GM11168 (cell line): ENCODE data around the gene SSBP4.

Experiments
- in situ Hi-C: fragments of 300-500 bp; cut with MboI; formaldehyde crosslinking; loops from one replicate; pipeline ENCODE4 v1.12.0; 2022; ENCODE audit warnings: low sequenced_read_pairs; ENCODE audit not compliant: unreplicated experiment

Gene SSBP4

DNA sequence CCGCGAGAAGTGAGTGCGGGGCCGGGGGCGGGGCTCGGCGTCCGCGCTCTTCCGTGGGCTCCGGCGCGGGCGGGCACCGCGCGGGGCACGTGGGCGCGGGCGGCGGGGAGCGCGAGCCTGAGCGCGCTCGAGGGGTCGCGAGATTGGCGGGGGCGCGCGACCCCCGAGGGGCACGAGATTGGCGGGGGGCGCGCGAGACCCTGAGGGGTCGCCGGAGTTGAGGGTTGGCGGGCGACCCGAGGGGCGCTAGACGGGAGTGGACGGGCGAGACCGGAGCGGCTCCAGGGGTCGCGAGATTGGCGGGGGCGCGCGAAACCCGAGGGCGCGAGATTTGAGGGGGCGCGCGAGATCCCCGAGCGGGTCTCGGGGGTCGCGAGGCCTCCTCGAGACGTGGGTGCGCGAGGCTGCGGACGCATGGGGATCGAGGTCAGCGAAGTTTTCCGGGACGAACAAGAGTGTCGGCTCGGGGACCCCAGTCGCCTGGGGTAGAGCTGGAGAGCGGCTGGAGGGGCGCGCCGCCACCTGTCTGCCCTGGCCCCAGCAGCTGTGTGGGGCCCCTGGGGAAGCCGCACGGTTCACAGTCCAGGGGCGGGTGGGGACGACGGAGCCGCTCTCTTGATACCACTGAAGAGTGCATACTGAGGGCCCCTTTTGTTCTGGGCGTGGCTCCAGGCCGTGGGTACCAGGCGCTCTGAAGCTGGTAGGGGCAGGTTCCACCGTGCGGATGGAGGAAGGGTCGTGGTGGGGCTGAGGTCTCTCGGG is 682 bp downstream of the SSBP4 start:
- in situ Hi-C loops = no loop called here

DNA sequence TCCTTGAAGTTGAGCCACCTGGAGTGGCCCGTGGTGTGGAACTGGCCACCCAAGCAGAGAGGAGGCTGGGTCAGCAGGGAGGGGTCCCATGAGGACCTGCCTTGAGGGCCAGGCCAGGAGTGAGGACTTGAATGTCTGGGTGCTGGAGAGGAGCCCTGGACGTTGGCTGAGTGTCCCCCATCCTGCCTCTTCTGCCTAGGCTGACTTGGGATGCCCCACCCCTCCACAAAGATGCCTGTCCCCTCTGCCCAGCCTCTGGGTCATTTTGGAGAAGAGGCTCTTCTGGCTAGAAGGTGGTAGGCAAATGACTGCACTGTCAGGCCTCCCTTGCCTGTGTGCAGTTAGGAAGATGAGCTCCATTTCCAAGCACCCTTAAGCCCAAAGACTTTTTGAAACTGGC is 1.7 kb downstream of the SSBP4 start:
- in situ Hi-C loops = no loop called here

DNA sequence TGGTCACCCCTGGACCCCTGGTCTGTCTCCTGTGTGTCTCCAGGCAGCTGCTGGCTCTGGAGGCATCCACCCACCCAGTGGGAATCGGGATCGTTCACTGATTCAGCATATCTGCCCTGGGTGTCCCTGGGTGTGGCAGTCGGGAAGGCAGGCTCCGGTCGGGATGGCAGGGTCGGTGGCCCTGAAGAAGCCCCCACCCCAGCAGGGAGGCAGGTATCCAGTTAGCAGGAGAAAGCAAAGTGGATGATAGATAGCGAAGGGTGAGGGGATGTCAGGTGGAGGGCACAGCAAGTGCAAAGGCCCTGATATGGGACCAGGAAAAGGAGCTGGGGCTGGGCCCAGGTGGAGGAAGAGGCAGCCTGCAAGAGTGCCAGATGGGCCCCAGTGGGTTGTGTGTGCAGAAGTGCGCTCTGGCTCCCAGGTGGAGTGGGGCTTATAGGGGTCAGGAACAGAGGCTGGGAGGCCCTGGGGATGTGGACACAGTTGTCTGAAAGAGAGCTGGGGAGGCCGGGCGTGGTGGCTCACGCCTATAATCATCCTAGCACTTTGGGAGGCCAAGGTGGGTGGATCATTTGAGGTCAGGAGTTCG is 2.3 kb downstream of the SSBP4 start:
- in situ Hi-C loops = no loop called here

DNA sequence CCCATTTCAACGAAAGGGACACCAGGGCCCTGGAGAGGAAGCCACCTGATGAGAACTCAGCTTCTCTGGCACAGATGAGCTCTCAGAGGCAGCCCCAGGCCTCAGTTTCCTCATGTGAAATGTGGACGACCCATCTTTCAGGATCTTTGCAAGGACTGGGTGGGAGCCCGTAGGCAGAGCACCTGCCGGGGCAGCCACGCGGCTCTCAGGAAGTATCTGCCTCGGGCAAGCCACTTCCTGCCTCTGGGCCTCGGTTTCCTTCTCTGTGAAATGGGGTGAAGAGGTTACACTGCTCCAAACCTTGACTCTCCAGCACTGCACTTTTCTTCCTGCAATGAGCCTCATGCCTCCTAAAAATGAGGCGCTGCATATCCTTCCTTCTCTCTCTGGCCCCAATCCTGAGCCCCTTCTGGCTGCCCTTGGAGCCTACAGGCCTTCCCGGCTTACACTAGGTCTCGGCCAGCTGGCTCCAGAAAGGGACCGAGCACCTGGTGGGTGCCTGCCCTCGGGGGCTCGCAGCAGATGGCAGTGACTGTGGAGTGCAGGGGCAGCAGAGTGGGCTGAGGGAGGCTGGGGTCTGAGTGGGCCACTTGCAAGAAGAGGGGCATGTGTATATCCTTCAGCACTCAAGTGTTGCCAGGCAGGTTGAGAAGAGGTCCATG is 3.5 kb downstream of the SSBP4 start:
- in situ Hi-C loops = no loop called here

DNA sequence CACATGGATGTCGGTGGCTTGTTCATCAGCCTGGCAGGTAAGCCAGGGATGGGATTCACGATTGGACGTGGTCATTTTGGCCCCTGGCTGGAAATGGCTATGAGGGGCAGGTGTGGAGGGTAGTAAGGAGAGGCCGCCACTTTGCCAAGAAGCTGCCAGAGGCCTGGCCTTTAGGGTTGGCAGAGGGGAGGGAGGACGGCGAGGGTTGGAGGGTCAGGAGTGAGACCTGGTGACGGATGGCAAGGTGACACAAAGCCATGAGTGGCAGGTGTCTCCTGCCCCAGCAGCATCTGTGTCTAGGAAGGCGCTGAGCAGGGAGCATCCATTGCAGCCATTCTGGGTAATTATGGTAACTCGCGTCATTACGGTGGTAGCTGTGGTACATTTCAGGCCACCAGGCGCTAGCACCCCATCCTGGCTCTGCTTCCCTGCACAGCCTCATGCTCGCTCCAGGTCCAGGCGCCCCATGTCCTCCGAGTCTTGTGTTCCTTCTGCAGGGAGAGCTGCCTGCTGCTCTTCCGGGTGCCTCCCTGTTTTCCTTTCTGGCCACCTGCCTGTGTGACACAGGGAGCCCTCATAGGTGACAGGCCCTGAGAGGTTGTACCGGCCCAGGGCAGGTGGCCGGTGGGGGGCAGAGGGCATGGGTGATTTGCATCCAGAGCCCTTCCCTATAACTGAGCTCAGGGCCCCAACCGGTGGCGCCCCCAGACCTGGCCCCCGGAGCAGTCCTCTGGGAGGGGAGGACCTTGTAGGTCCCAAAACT is 4.2 kb downstream of the SSBP4 start:
- in situ Hi-C loops = no loop called here

DNA sequence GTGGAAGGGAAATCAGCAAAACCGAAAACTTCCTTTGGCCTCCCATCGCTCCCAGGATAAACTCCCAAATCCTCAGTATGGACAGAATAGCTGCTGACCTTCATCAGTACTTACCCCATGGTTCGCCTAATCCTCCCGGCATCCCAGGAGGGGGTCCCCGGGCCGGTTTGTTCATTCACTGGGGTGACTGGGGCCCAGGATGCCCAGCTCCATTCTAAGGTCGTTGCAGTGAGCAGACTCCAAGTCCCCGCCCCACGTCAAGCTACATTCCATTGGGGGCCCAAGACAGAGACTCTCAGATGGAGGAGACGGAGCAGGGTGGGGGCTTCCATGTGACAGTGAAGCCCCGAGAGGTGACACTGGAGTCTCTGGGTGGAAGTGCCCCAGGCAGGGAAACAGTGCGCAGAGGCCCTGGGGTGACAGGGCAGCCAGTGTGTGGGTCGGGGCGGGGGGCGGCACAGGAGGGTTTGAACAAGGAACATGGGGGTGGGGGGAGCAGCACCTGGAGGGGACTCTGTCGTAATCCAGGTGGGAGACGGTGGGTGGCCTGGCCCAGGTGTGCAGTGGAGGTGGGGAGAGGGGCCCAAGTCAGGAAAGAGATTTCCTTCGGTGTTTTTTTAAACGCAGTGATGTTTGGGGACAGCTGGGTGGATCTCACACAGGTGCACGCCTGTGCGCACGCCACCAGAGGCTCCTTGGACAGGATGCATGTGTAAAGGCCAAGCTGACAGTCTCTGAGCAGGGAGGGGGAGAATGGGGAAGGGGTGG is 5.1 kb downstream of the SSBP4 start:
- in situ Hi-C loops = no loop called here

DNA sequence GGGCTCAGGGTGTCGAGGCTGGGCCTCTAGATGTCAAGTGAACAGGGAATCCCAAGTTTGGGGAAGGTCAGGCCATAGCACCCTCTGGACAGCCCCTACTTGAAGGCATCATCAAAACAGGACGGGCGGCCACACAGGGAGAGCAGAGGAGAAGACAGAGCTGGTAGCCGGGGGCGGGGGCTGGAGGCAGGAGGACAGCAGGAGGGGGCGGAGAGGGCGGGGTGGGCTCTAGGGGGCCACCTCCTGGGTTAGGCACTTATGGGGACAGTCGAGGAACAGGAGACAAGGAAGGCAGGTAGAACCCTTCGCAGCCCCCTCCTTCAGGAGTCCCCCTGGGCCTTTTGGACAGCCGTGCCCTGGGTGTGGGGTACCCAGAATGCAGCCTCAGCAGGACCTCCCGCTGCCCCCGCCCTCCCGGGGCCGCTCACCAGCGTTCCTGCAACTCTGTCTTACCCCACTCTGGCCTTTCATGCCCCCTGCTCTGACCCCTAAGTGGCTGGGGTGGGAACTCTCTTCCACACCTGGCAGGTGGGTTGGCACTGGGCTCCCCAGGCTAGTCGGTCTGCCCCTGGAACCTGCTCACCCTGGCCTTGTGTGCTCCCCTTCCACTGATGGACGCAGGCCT is 5.8 kb downstream of the SSBP4 start:
- in situ Hi-C loops = no loop called here

DNA sequence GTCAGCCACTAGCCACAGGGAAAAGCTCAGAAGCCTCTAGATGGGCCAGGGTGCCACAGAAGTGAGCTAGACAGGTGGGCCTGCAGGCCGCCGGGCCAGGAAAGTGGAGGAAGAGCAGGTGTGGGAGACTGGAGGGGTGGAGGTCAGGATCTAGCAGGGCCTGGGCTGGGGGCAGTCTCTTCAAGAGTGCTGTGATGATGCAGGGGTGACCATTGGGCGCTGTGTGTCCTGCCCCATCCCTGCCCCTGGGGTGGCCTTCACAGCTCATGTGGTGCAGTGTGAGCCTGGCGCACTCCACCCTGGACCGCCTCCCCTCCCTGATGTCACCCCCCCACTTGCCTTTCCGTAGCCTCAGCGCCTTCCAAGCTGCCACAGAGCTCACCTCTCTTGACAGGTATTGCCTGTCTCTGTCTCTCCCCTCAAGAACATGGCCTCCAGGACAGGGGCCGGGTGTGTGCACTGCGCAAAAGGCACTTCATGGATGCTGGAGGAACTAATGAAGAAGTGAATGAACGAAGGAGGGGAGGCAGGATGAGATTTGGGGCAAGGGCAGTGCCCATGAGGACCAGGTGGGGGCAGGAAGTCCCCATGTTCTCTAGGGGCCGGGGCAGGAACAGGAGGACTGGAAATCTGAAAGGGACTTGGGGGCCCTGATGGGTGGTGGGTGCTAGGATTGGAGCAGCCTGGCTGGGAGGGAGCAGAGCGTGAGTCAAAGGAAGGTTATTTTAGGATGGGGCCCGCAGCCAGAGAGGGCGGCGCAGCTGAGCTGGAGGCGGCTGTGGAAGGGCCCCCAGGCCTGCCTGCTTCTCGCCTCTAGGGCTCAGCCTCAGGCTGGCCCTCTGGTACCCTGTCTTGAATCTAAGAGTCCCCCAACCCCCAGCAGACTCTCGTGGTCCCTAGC is 6.6 kb downstream of the SSBP4 start:
- in situ Hi-C loops = no loop called here

DNA sequence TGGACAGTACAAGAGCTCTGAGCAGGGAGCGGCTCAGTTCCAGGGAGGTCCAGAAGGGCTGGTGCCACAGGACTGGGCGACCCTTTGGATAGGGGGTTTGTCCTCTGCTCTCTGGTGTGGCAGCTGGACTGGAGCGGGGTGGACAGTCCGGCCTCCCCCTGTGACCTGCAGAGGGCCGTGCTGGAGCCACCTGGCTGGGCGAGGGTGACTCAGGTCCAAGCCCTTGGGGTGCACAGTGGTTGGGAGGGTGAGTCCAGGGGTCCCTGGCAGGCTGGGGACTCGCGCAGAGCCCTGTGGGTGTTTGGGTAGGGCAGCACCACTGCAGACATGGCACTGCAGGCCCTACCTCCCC is 7.2 kb downstream of the SSBP4 start:
- in situ Hi-C loops = no loop called here

DNA sequence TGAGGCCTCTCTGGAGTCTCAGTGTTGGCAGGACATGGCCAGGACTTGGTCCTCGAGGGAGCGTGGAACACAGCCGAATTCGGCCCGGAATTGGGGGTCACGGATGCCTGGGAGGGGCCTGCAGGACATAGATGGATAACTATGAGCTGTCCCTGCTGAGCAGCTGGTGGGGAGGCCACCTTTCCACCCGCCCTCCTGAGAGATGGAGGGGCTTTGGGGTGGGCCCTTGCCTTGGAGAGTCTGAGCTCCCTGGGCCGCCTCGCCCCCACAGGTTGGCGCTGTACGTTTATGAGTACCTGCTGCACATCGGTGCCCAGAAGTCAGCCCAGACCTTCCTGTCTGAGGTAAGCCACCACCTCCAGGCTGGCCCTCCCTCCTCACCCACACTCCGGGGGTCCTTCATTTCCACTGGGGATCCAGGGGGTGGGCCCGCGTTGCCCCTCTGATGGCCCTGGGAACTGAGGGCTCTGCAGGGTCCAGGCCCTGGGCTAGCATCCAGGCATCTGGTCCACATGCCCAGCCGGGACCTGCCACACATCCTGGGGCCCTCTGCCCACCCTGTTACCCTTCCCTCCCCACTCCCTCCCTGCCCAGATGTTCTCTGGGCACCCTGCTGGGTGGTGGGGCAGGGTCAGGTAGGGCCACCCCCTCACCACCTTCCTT is 8.0 kb downstream of the SSBP4 start:
- in situ Hi-C loops = no loop called here

DNA sequence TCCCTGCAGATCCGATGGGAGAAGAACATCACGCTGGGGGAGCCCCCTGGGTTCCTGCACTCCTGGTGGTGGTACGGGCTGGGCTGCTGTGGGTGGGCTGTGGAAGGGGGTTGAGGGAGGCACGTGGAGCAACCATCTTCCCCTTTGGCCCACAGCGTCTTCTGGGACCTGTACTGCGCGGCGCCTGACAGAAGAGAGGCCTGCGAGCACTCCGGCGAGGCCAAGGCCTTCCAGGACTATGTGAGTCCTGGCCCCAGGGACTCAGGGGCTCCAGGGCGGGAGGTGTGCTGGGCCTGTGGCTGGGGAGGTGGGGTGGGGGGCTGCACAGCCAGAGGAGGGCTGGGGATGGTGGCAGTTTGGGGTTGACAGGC is 8.5 kb downstream of the SSBP4 start:
- in situ Hi-C loops = no loop called here

DNA sequence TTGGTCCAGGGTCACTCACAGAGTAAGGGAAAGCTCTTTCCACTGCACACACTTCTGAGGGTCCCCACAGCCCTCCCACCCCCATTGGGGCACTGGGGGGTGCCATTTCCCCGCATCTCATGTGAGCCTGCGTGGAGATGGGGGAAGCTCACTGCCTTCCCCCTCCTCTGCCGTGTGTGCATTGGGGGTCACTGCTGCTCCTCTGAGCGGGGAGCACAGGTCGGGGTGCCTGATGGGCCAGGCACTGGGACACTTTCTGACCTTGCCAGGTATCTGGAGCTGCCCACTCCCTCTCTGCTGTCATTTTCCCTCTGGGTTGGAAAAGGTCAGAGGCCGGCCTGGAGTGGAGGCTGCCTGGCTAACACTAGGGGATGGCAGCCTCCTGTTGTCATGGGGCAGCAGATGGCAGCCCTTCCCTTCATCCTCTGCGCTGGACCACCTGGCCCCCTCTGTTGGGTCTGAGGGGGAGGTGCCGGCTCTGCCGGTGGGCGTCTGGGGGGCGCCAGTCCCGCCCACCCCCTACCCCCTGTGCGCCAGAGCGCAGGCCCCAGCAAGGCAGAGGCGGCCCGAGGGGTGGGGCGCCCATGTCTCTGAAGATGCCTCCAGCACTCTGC is 9.1 kb downstream of the SSBP4 start:
- in situ Hi-C loops = no loop called here

DNA sequence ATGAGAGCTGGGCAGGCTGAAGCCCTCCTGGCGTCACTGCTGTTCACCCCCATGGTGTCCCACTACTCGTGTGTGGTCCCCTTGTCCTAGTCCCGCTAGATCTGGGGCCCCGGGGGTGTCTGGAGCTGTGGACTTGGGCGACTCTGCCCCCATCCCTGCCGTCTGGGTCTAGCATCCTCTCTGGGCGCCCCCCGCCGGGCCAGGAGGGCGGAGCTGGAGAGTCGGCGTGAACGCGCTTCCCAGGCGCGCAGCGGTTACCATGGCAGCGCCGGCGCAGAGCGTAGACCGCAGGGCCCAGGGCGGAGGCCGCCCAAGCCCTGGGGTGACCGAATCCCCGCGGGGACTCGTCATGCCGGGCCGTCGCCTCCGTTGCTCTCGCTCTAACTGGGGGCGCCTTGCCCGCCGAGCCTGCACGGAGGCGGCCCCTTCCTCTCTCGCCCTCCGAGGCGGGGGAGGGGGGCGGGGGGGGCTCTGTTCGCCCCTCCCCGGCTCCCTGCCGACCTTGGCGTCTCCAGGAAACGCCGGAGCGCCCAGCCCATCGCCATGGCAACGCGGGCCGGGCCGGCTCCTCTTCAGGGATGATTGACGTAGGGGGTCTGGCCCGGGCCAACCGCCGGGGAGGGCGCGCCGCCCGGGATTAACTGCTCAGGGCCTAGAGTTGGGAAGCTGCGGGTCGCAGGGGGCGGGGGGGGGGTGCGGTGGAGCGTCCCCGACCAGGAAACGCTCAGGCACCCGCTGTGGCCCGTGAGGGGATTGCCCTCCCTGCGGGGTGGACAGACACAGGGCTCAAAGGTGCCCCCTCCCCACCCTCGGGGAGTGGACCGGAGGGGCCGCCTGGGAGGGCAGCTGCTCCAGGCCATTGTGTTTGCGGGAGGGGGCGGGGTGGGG is 9.8 kb downstream of the SSBP4 start:
- in situ Hi-C loops = no loop called here

DNA sequence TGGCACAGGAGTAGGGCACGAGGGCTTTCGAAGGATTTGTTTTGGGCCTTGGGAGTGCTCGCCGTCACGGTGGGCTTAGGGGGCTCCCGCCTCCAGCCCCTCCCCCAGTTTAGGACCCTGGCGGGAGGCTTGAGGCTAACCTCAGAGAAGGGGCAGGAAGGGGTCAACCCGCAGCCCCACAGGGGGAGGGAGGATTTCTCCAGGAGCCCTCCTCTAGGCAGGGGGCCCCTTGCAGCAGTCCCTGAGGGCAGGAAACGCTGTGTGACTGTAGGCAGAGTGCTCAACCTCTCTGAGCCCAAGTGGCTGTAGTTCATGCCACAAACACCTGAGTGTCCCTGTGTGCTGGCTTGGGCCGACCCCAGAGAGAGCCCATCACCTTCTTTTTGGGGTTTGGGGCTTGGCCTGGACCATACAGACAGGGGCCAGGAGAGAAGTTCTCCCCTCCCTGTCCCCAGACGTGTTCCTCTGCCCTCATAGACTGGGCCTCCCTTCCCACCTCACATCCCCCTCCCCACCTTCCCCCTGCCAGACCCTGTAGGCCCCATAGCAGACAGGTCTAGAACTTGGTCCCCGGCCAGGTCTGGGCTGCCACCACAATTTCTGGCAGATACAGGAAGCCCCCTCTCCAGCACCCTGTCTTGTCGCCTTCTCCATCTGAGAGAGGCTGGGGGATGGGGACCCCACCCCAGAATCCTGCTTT is 10.7 kb downstream of the SSBP4 start:
- in situ Hi-C loops = no loop called here

DNA sequence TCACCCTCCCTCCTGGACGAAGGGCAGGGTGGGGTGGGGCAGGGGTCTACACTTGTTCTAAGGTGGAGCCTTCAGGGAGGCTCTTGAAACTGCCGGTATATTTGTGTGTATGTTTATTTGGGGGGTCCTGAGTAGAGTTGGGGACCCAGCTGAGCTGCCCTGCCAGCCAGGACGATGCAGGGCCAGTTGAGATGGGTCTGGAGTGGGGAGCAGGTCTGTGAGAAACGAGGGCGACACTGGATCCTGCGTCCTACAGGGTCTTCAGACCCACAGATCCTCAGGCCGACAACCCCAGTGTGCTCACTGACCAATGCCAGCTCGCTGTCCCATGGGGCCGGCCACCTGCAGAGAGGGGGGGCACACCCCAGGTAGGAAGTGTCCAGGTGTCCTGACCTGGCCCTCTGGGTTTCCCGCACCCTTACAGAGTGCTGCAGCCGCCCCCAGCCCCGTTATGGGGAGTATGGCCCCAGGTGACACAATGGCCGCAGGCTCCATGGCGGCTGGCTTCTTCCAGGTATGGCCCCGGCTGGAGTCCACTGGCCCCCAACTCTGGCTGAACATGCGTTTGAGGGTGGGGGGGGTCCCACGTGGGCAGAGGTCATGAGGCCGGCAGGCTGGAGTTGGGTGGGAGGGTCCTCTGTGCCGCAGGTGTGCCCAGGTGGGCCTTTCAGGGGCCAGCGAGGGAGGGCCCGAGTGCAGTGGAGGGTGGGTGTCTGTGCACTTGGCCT is 11.4 kb downstream of the SSBP4 start:
- in situ Hi-C loops = no loop called here
